ENCODE measurements around the gene CACNB4.

The CACNB4 gene

DNA sequence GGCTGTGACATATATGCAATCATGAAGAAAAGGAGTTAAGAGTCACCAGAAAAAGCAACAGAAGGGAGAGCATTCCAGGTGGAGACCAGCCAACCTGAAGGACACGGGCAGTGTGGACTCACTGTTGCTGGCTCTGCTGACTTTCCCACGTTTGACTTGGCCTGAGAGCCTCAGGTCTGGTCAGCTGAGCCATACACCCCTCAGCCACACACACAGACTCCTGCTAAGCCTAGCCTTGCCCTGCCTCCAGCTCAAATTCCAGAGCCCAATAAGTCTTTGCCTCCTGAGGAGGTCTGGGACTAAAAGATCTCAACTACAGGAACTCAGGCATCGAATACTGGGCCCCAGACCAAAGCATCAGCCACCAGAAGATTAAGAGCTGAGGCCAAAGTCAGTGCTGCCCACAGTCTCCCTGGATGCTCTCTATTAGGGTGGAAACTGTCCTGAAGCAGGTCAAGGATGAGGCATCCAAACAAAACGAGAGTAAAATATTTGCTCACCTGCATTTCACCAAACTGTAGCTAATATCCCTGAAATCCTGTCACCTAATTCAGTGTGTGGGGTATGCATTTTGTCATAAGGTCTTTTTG lies 23.3 kb downstream of the CACNB4 start:
- H3K23ac ChIP-seq (ENCODE audit: low read length): no peak overlapping the region
- no peaks in the 10 kb centered on the region for H3K79me2 ChIP-seq (ENCODE audit: control insufficient read depth, insufficient read depth, low read length, poor library complexity)
- H2AK5ac ChIP-seq (ENCODE audit: low read length): no peak overlapping the region
- no peak overlapping the region for H3K27ac ChIP-seq (ENCODE audit: low read depth, low read length)
- H4K8ac ChIP-seq (ENCODE audit: low read depth, low read length): no peak overlapping the region
- H3K9me3 ChIP-seq (ENCODE audit: insufficient read depth, low read depth, low read length): peaks cover 5% of the 10 kb centered on the region
- no peak overlapping the region for H2BK12ac ChIP-seq (ENCODE audit: low read length)
- no peaks in the 10 kb centered on the region for H3K79me1 ChIP-seq (ENCODE audit: low read length)
- H4K91ac ChIP-seq (ENCODE audit: low read depth, low read length): no peak overlapping the region
- no peak overlapping the region for H2BK120ac ChIP-seq (ENCODE audit: insufficient read depth, low read length, poor library complexity)
- H4K12ac ChIP-seq (ENCODE audit: low read depth, low read length): no peak overlapping the region
- H3K36me3 ChIP-seq (ENCODE audit: control insufficient read depth in 1 of 2, insufficient read depth in 2 of 2, low read length in 2 of 2): no peaks in the 10 kb centered on the region
- H3K9ac ChIP-seq (ENCODE audit: low read length): no peak overlapping the region
- DNase-seq: no peak
- no peak overlapping the region for H3K4ac ChIP-seq (ENCODE audit: low read depth, low read length)
- WGBS (ENCODE audit: extremely low coverage, insufficient coverage, insufficient read length): no CpG with 5 or more reads among the region's 4 CpGs
- no peak overlapping the region for H2BK5ac ChIP-seq (ENCODE audit: low read depth, low read length, poor library complexity)
- no peak overlapping the region for H3K4me3 ChIP-seq (ENCODE audit: low read depth, low read length)
- peaks cover 0 to 2% of the 10 kb centered on the region in 2 experiments for H3K4me1 ChIP-seq (ENCODE audit: control insufficient read depth in 1 of 2, insufficient read depth in 2 of 2, low read length in 2 of 2)
- no peak overlapping the region for H3K14ac ChIP-seq (ENCODE audit: low read length)
- H2AFZ ChIP-seq (ENCODE audit: insufficient read depth, low read length, poor library complexity): no peak overlapping the region
- H3K4me2 ChIP-seq (ENCODE audit: low read length): no peak overlapping the region
- no peak overlapping the region for H3K18ac ChIP-seq (ENCODE audit: low read length)
- H3K27me3 ChIP-seq (ENCODE audit: insufficient read depth, low read length): no peaks in the 10 kb centered on the region

DNA sequence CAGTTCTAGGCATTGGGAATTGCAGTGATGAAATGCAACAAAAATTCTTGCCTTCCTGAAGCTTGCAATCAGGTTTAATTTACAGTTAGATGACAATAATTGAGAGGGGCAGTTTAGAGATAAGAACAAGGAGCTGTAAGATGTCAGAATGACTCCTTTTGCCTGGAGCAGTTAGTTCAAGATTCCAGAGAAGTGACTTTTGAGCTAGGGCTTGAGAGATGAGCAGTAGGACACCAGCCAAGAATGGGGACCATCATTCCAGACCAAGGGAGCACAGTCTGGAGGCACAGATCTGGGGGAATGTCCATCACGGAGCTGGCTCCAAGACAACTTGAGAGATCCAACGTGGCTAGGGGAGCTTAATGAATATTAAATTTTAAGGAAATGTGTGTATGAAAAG lies 26.8 kb downstream of the CACNB4 start:
- no peak overlapping the region for H4K8ac ChIP-seq (ENCODE audit: low read depth, low read length)
- no peak overlapping the region for H2BK12ac ChIP-seq (ENCODE audit: low read length)
- no peak overlapping the region for H3K23ac ChIP-seq (ENCODE audit: low read length)
- H3K4me3 ChIP-seq (ENCODE audit: low read depth, low read length): no peak overlapping the region
- H3K9ac ChIP-seq (ENCODE audit: low read length): no peak overlapping the region
- no peaks in the 10 kb centered on the region for H3K36me3 ChIP-seq (ENCODE audit: control insufficient read depth in 1 of 2, insufficient read depth in 2 of 2, low read length in 2 of 2)
- H2BK120ac ChIP-seq (ENCODE audit: insufficient read depth, low read length, poor library complexity): no peak overlapping the region
- H2AFZ ChIP-seq (ENCODE audit: insufficient read depth, low read length, poor library complexity): no peak overlapping the region
- peak in 1 of 2 donors; percentile 11 for DNase-seq
- H3K4me2 ChIP-seq (ENCODE audit: low read length): no peak overlapping the region
- WGBS (ENCODE audit: extremely low coverage, insufficient coverage, insufficient read length): no CpG with 5 or more reads among the region's 2 CpGs
- H3K14ac ChIP-seq (ENCODE audit: low read length): no peak overlapping the region
- H3K18ac ChIP-seq (ENCODE audit: low read length): no peak overlapping the region
- no peaks in the 10 kb centered on the region for H3K79me2 ChIP-seq (ENCODE audit: control insufficient read depth, insufficient read depth, low read length, poor library complexity)
- H3K27me3 ChIP-seq (ENCODE audit: insufficient read depth, low read length): no peaks in the 10 kb centered on the region
- H4K12ac ChIP-seq (ENCODE audit: low read depth, low read length): no peak overlapping the region
- no peaks in the 10 kb centered on the region for H3K79me1 ChIP-seq (ENCODE audit: low read length)
- no peak overlapping the region for H4K91ac ChIP-seq (ENCODE audit: low read depth, low read length)
- H3K4ac ChIP-seq (ENCODE audit: low read depth, low read length): no peak overlapping the region
- peaks cover 0 to 2% of the 10 kb centered on the region in 2 experiments for H3K4me1 ChIP-seq (ENCODE audit: control insufficient read depth in 1 of 2, insufficient read depth in 2 of 2, low read length in 2 of 2)
- no peak overlapping the region for H3K27ac ChIP-seq (ENCODE audit: low read depth, low read length)
- peaks cover 5% of the 10 kb centered on the region for H3K9me3 ChIP-seq (ENCODE audit: insufficient read depth, low read depth, low read length)
- H2AK5ac ChIP-seq (ENCODE audit: low read length): no peak overlapping the region
- no peak overlapping the region for H2BK5ac ChIP-seq (ENCODE audit: low read depth, low read length, poor library complexity)

DNA sequence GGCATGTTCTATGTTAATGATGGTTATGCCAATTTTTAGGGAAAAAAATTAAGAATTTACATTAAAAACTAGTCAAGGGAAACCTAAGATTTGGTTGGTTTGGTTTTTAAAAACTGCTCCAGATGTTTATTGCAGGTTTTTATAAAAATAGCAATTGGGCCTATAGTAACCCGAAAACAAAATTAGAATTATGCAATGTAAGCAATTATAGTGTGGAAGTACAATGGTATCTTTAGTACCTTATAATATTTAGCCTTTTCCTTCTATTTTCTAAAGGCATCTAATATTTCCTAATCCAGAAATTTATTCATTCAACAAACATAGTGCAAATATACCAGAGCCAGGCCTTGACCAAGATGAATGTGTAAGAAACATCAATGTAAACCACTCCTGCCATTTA lies 27.3 kb downstream of the CACNB4 start:
- no peaks in the 10 kb centered on the region for H3K36me3 ChIP-seq (ENCODE audit: control insufficient read depth in 1 of 2, insufficient read depth in 2 of 2, low read length in 2 of 2)

DNA sequence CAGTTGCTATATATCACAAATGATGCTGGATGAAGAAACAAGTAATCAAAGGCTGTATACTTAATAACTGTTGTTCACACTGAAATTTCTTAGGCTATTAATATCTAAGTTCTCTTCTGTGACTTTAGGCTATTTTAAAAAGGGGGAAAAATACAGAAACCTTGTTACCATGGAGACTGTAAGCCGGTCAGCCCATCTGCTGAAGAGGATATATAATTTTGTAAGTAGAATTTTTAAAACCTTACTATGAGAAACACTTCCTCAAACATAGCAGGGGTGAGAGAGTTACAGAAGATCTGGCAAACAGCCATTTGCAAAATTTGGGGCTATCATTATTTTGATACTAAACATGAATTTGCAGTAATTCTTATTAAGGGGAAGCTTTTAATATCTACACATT lies 27.8 kb downstream of the CACNB4 start:
- WGBS (ENCODE audit: extremely low coverage, insufficient coverage, insufficient read length): no CpG with 5 or more reads among the region's 1 CpG

More for the DNA sequence above, 27.3 kb downstream of the CACNB4 start:
- Histone ChIP-seq H4K91ac (ENCODE audit: low read depth, low read length) (no peak overlapping the region), H4K12ac (ENCODE audit: low read depth, low read length) (no peak overlapping the region), H4K8ac (ENCODE audit: low read depth, low read length) (no peak overlapping the region), H2BK120ac (ENCODE audit: insufficient read depth, low read length, poor library complexity) (no peak overlapping the region), H3K23ac (ENCODE audit: low read length) (no peak overlapping the region), H2BK5ac (ENCODE audit: low read depth, low read length, poor library complexity) (no peak overlapping the region), H2AK5ac (ENCODE audit: low read length) (no peak overlapping the region), H3K9me3 (ENCODE audit: insufficient read depth, low read depth, low read length) (peaks cover 5% of the 10 kb centered on the region), H3K27me3 (ENCODE audit: insufficient read depth, low read length) (no peaks in the 10 kb centered on the region), H3K4me1 (ENCODE audit: control insufficient read depth in 1 of 2, insufficient read depth in 2 of 2, low read length in 2 of 2) (peaks cover 0 to 2% of the 10 kb centered on the region in 2 experiments), H2AFZ (ENCODE audit: insufficient read depth, low read length, poor library complexity) (no peak overlapping the region), H3K4me3 (ENCODE audit: low read depth, low read length) (no peak overlapping the region), H3K27ac (ENCODE audit: low read depth, low read length) (no peak overlapping the region), H3K79me1 (ENCODE audit: low read length) (no peaks in the 10 kb centered on the region), H3K14ac (ENCODE audit: low read length) (no peak overlapping the region), H2BK12ac (ENCODE audit: low read length) (no peak overlapping the region), H3K4me2 (ENCODE audit: low read length) (no peak overlapping the region), H3K4ac (ENCODE audit: low read depth, low read length) (no peak overlapping the region), H3K18ac (ENCODE audit: low read length) (no peak overlapping the region), H3K79me2 (ENCODE audit: control insufficient read depth, insufficient read depth, low read length, poor library complexity) (no peaks in the 10 kb centered on the region), H3K9ac (ENCODE audit: low read length) (no peak overlapping the region)
- no peak for DNase-seq
- no CpG with 5 or more reads among the region's 1 CpG for WGBS (ENCODE audit: extremely low coverage, insufficient coverage, insufficient read length)

More for the DNA sequence above, 27.8 kb downstream of the CACNB4 start:
- Histone ChIP-seq H2AK5ac (ENCODE audit: low read length) (no peak overlapping the region), H3K4ac (ENCODE audit: low read depth, low read length) (no peak overlapping the region), H4K91ac (ENCODE audit: low read depth, low read length) (no peak overlapping the region), H3K9ac (ENCODE audit: low read length) (no peak overlapping the region), H2BK5ac (ENCODE audit: low read depth, low read length, poor library complexity) (no peak overlapping the region), H4K8ac (ENCODE audit: low read depth, low read length) (no peak overlapping the region), H3K18ac (ENCODE audit: low read length) (no peak overlapping the region), H3K27me3 (ENCODE audit: insufficient read depth, low read length) (no peaks in the 10 kb centered on the region), H3K9me3 (ENCODE audit: insufficient read depth, low read depth, low read length) (peaks cover 5% of the 10 kb centered on the region), H4K12ac (ENCODE audit: low read depth, low read length) (no peak overlapping the region), H3K4me2 (ENCODE audit: low read length) (no peak overlapping the region), H3K79me1 (ENCODE audit: low read length) (no peaks in the 10 kb centered on the region), H3K4me1 (ENCODE audit: control insufficient read depth in 1 of 2, insufficient read depth in 2 of 2, low read length in 2 of 2) (peaks cover 0 to 2% of the 10 kb centered on the region in 2 experiments), H3K14ac (ENCODE audit: low read length) (no peak overlapping the region), H3K23ac (ENCODE audit: low read length) (no peak overlapping the region), H2BK120ac (ENCODE audit: insufficient read depth, low read length, poor library complexity) (no peak overlapping the region), H2AFZ (ENCODE audit: insufficient read depth, low read length, poor library complexity) (no peak overlapping the region), H2BK12ac (ENCODE audit: low read length) (no peak overlapping the region), H3K36me3 (ENCODE audit: control insufficient read depth in 1 of 2, insufficient read depth in 2 of 2, low read length in 2 of 2) (no peaks in the 10 kb centered on the region), H3K27ac (ENCODE audit: low read depth, low read length) (no peak overlapping the region), H3K79me2 (ENCODE audit: control insufficient read depth, insufficient read depth, low read length, poor library complexity) (no peaks in the 10 kb centered on the region), H3K4me3 (ENCODE audit: low read depth, low read length) (no peak overlapping the region)
- DNase-seq: no peak
